ENCODE results near the gene OAS3.

OAS3 gene

DNA sequence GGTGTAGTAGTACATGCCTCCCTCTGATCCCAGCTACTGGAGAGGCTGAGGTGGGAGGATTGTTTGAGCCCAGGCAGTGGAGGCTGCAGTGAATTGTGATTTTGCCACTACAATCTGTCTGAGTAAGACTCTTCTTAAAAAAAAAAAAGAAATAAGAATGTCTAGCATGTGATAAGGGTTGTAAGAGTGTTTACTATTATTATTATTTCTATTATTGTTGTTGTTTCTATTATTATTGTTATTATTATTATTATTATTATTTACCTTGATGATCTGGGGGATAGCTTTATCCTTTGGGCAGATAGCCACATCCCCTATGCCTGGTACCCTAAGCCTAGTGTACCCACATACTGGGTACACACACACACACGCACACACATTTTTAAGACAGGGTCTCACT, 4.3 kb downstream of the OAS3 start (continued):
- TF ChIP-seq PATZ1 (CRISPR knock-in tag; IDR thresholded peaks at IDR 0.05; ENCODE audit: borderline replicate concordance) (no peak), GLIS3 (CRISPR knock-in tag; IDR thresholded peaks at IDR 0.05) (no peak), SNAI2 (CRISPR knock-in tag; IDR thresholded peaks at IDR 0.05) (no peak)

DNA sequence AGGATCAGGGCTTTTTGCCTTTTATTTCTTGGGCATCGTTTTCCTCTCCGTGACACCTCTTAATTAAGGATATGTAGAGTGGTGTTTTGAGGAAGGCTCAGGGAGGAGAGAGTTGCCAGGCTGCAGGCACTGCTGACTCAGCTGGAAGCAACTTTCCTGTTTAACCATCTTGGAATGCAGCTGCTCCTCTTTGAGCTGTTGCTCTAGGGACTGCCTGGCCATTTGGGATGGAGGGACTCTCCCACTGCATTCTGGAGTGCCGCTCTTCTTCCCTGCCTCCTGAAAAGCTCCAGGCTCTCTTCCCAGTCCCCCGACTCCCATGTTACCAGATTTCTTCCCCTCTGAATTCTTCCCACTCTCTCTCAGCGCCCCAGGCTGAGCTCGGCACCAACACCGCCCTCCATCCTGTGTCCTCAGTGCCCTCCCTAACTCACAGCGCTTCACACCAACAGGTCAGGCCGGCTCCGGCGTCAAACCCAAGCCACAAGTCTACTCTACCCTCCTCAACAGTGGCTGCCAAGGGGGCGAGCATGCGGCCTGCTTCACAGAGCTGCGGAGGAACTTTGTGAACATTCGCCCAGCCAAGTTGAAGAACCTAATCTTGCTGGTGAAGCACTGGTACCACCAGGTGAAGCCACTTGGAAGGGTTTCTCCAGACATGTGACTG, 5.9 kb downstream of the OAS3 start:
- no peak for TF ChIP-seq OSR1 (CRISPR knock-in tag; IDR thresholded peaks at IDR 0.05)
- TF ChIP-seq ZNF565 (CRISPR knock-in tag; conservative IDR thresholded peaks at IDR 0.05; ENCODE audit: low read depth), result no peak
- TF ChIP-seq ESRRG (CRISPR knock-in tag; IDR thresholded peaks at IDR 0.05), result no peak
- TF ChIP-seq TOX (CRISPR knock-in tag; IDR thresholded peaks at IDR 0.05; ENCODE audit: borderline replicate concordance), result no peak
- TF ChIP-seq TCF4 (CRISPR knock-in tag; IDR thresholded peaks at IDR 0.05; ENCODE audit: borderline replicate concordance), result no peak
- no peak for TF ChIP-seq ISL1 (CRISPR knock-in tag; IDR thresholded peaks at IDR 0.05)
- TF ChIP-seq PATZ1 (CRISPR knock-in tag; IDR thresholded peaks at IDR 0.05; ENCODE audit: borderline replicate concordance), result no peak
- TF ChIP-seq, protein P1, sequence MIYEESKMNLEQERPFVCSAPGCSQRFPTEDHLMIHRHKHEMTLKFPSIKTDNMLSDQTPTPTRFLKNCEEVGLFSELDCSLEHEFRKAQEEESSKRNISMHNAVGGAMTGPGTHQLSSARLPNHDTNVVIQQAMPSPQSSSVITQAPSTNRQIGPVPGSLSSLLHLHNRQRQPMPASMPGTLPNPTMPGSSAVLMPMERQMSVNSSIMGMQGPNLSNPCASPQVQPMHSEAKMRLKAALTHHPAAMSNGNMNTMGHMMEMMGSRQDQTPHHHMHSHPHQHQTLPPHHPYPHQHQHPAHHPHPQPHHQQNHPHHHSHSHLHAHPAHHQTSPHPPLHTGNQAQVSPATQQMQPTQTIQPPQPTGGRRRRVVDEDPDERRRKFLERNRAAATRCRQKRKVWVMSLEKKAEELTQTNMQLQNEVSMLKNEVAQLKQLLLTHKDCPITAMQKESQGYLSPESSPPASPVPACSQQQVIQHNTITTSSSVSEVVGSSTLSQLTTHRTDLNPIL (CRISPR knock-in tag; IDR thresholded peaks at IDR 0.05; ENCODE audit: low read depth), result no peak
- no peak for TF ChIP-seq ZNF70 (CRISPR knock-in tag; IDR thresholded peaks at IDR 0.05)
- TF ChIP-seq, protein P2, sequence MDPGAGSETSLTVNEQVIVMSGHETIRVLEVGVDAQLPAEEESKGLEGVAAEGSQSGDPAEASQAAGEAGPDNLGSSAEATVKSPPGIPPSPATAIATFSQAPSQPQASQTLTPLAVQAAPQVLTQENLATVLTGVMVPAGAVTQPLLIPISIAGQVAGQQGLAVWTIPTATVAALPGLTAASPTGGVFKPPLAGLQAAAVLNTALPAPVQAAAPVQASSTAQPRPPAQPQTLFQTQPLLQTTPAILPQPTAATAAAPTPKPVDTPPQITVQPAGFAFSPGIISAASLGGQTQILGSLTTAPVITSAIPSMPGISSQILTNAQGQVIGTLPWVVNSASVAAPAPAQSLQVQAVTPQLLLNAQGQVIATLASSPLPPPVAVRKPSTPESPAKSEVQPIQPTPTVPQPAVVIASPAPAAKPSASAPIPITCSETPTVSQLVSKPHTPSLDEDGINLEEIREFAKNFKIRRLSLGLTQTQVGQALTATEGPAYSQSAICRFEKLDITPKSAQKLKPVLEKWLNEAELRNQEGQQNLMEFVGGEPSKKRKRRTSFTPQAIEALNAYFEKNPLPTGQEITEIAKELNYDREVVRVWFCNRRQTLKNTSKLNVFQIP (CRISPR knock-in tag; IDR thresholded peaks at IDR 0.05; ENCODE audit: borderline replicate concordance, low read depth), result no peak
- TF ChIP-seq, protein P3, sequence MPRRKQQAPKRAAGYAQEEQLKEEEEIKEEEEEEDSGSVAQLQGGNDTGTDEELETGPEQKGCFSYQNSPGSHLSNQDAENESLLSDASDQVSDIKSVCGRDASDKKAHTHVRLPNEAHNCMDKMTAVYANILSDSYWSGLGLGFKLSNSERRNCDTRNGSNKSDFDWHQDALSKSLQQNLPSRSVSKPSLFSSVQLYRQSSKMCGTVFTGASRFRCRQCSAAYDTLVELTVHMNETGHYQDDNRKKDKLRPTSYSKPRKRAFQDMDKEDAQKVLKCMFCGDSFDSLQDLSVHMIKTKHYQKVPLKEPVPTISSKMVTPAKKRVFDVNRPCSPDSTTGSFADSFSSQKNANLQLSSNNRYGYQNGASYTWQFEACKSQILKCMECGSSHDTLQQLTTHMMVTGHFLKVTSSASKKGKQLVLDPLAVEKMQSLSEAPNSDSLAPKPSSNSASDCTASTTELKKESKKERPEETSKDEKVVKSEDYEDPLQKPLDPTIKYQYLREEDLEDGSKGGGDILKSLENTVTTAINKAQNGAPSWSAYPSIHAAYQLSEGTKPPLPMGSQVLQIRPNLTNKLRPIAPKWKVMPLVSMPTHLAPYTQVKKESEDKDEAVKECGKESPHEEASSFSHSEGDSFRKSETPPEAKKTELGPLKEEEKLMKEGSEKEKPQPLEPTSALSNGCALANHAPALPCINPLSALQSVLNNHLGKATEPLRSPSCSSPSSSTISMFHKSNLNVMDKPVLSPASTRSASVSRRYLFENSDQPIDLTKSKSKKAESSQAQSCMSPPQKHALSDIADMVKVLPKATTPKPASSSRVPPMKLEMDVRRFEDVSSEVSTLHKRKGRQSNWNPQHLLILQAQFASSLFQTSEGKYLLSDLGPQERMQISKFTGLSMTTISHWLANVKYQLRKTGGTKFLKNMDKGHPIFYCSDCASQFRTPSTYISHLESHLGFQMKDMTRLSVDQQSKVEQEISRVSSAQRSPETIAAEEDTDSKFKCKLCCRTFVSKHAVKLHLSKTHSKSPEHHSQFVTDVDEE (CRISPR knock-in tag; IDR thresholded peaks at IDR 0.05), result no peak
- TF ChIP-seq ZNF8 (CRISPR knock-in tag; IDR thresholded peaks at IDR 0.05), result no peak
- no peak for TF ChIP-seq GLIS3 (CRISPR knock-in tag; IDR thresholded peaks at IDR 0.05)
- no peak for TF ChIP-seq CSRNP3 (CRISPR knock-in tag; IDR thresholded peaks at IDR 0.05)
- no peak for TF ChIP-seq BACH2 (CRISPR knock-in tag; IDR thresholded peaks at IDR 0.05; ENCODE audit: borderline replicate concordance)
- no peak for TF ChIP-seq ZFP3 (CRISPR knock-in tag; IDR thresholded peaks at IDR 0.05)
- TF ChIP-seq RARB (CRISPR knock-in tag; IDR thresholded peaks at IDR 0.05), result no peak
- no peak for TF ChIP-seq ZFP30 (CRISPR knock-in tag; IDR thresholded peaks at IDR 0.05)
- no peak for TF ChIP-seq ARNTL (CRISPR knock-in tag; IDR thresholded peaks at IDR 0.05; ENCODE audit: borderline replicate concordance, low read depth)
- no peak for ATAC-seq

Data from SK-N-SH treated with all-trans-retinoic acid at 6 μM for 48 hours (cell line).